Neuron (in vitro differentiated cells): ENCODE results near the gene BICD2.

Source experiments
- H2AFZ ChIP-seq: one replicate; pipeline ENCODE4 v1.6.1; 2013; ENCODE audit warnings: low read depth, mild to moderate bottlenecking, inconsistent platforms, low read length, moderate library complexity
- H3K27me3 ChIP-seq: one replicate; pipeline ENCODE4 v1.6.1; 2013; ENCODE audit warnings: low read length; ENCODE audit not compliant: insufficient read depth
- H3K36me3 ChIP-seq: one replicate; pipeline ENCODE4 v1.6.1; 2013; ENCODE audit warnings: low read length; ENCODE audit not compliant: insufficient read depth
- H3K4me1 ChIP-seq: one replicate; pipeline ENCODE4 v1.6.1; 2013; ENCODE audit warnings: low read length; ENCODE audit not compliant: insufficient read depth
- H3K4me3 ChIP-seq: 2 replicates; pipeline ENCODE4 v1.5.1; 2013; ENCODE audit warnings: mild to moderate bottlenecking, low read length, moderate library complexity
- H3K9me3 ChIP-seq: one replicate; pipeline ENCODE4 v1.6.1; 2013; ENCODE audit warnings: low read length

The BICD2 gene

DNA sequence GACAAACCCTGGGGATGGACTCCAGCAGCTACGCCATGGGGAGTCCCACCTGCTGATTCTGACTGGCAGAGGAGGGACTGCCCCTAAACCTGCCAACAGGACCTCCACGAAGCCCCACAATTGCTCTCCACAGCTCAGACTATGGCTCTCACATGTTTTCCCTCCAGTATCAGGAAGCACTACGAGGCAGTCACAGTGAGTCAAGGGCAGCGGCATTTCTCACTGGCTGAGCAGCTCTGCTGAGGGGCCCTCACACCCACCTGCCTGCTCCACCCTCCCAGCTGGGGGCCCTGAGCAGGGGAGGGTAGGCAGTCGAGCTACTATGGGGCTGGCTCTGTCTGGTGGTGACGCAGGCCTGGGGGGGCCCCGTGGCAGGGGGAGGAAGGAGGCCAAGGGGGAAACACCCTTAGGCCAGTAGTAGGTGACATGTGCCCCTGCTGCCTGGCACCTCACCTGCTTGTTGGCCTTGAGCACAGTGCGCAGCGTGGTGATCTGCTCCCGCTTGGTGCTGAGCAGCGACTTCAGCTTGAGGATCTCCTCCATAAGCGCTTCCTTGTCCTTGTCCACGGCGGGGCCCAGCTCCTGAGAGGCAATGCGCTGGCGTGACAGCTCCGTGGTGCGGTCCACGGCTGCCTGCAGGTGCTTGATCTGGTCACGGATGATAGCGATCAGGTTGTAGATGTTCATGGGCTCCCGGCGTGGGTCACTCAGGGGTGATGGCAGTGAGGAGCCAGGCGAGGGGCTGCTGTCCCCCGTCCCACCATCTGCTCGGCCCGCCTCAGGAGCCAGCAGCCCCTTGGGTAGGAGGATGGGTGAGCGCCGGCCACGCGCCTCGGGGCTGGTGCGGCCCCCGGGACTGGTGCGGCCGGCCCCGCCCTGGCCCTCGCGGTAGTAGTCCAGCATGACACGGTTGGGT is 46.3 kb downstream of the BICD2 start:
- no peaks in the 10 kb centered on the region for H3K4me1 ChIP-seq
- H3K4me3 ChIP-seq, result no peak overlapping the region
- H3K27me3 ChIP-seq, result no peaks in the 10 kb centered on the region
- H3K36me3 ChIP-seq, result peaks cover 86% of the 10 kb centered on the region
- no peaks in the 10 kb centered on the region for H3K9me3 ChIP-seq
- no peak overlapping the region for H2AFZ ChIP-seq

DNA sequence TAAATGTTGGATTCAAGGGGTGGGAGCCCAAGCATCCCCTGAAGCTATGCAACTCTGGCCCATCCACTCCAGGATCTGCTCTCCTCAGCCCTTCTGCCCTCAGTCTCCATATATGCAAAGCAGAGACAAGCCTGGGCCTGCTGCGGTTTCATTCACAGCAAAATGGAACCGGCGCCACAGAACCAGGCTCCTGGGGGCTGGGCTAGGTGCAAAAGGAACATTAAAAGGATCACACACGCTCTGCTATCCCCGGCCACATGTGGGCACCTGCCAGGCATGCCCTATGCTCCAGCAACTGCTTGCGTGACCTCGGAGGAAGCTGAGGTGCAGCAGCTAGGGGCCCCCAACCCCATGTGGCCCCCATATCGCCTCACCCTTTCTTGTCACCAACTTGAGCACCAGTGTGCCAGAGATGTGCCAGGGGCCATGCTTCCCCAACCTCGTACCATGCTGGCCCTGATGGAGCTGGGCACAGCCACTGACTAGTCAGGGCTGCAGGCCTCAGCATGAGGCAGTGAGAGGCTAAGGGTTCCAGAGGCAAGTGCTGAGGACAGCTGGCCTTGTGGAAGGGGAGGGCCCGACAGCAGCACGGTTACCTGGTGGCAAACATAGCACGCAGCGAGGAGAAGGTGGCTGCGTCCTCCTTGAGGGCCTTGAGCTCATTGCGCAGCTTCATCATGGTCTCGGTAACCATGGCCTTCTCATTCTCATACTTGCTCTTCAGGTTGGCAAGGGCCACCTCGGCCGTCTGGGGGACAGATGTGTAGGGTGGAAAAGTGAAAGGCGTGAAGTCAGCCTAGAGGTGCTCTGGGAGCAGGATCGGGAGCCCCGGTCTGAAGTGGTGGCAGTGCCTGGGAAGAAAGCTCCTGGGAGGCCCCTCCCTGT is 47.2 kb downstream of the BICD2 start:
- H3K27me3 ChIP-seq, result no peaks in the 10 kb centered on the region
- H3K4me1 ChIP-seq, result no peaks in the 10 kb centered on the region
- H2AFZ ChIP-seq, result no peak overlapping the region
- no peaks in the 10 kb centered on the region for H3K9me3 ChIP-seq
- peaks cover 83% of the 10 kb centered on the region for H3K36me3 ChIP-seq
- no peak overlapping the region for H3K4me3 ChIP-seq

DNA sequence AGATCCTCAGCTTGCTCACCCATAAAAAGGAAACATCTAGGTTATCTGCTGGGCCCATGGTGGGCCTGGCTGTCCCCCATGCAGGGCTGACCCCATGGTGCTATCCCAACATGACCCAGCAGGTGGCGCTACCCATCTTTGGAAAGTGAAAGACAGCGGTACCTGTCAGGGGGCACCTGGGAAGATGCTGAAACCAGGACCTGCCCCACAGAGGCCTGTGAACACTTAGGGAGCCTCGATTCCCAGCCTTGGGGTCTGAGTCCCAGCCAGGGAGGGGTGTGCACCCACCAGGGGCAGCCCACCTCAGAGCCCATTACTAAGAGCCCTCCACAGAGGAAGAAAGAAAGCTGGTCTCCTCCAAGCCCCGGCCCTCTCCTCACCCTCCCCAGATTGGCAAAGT is 48.1 kb downstream of the BICD2 start:
- Histone ChIP-seq H3K4me3 (no peak overlapping the region), H3K36me3 (peaks cover 81% of the 10 kb centered on the region), H2AFZ (no peak overlapping the region), H3K4me1 (no peaks in the 10 kb centered on the region), H3K9me3 (no peaks in the 10 kb centered on the region), H3K27me3 (no peaks in the 10 kb centered on the region)

DNA sequence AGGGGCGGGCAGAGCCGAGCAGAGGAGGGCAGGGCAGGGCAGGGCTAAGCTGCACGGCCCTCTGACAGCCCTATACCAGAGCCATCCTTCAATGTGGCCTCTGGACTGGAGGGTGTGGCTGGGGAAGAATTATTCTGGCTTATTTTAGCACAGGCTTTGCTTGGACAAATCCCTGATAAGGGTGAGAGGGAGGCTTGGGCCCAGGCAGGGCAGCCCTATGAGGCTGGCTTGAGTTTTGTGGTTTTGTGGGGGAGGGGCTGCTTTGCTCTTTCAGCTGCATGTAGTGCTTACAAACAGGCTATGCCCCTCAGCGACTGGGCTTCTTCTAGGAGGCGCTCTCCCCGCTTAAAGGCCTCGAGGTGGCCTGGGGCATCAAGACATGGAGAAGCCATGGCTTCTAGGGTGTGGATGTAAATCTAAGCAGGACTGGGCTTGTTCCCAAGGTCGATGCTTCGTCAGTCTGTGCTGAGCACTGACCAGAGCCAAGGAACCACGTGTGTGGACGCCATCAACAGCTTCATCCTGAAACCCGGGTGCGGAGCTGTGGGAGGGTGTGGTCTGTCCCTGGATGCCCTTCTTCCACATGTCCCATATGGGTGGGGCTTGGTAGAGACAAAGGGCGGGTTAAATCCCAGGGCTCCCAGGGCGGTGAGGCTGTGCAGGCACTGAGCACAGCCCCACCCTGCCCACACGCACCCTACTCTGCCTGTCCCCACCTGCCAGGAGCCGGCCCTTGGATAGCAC is 49.0 kb downstream of the BICD2 start:
- H3K36me3 ChIP-seq, result peaks cover 81% of the 10 kb centered on the region
- H3K9me3 ChIP-seq, result no peaks in the 10 kb centered on the region
- H3K27me3 ChIP-seq, result no peaks in the 10 kb centered on the region
- no peak overlapping the region for H3K4me3 ChIP-seq
- H2AFZ ChIP-seq, result no peak overlapping the region
- no peaks in the 10 kb centered on the region for H3K4me1 ChIP-seq

DNA sequence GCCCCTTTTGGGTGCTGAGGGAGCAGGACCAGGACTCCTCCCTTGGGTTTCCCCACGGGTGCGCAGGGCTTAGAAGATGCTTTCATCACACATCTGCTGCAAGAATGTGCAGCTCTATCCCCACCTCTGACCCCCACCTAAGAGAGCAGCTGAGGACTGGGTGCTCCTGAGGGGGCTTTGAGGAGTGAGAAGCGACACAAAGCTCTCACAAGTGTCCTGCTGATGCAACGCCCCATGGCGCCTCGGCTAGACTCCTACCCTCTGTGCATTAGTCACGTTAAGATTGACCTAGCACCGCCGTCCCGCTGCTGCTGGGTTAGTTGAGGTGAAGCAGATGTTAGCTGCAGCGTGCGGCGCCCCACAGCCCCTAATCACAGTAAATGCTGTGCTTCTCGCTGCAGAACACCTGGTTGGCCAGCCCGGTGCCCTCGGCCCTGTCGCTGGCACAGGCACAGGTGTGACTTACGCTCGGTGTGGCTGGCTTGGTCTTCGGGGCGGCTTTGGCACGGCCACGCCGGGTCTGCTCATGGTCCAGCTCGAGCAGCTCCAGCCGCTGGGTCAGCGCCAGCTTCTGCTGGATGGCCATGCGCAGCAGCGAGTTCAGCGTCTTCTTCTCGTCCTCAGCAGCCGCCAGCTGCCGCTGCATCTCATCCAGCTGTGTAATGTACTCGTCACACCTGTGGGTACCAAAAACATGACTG is 49.7 kb downstream of the BICD2 start:
- Histone ChIP-seq H2AFZ (no peak overlapping the region), H3K4me1 (no peaks in the 10 kb centered on the region), H3K4me3 (no peak overlapping the region), H3K9me3 (no peaks in the 10 kb centered on the region), H3K36me3 (peaks cover 80% of the 10 kb centered on the region), H3K27me3 (no peaks in the 10 kb centered on the region)

DNA sequence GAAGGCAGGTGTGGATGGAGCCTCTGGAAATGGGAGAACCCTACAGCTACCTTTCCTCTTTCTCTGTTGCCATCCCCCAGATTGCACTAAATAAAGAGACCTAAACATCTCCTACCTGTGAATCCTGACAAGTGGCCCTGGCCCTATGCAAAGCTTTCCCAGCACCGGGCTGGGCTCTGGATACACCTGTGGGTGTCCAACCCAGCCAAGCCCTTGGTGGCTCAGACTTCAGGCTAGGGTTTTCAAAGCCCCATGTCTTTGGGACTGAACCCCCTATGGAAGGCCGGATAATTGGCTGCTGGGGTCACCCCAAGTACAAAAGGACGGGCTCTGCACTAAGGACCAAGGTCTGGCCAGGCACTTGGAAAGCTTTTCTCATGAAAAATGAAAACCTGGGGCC is 50.6 kb downstream of the BICD2 start:
- Histone ChIP-seq H3K36me3 (peaks cover 77% of the 10 kb centered on the region), H3K9me3 (no peaks in the 10 kb centered on the region), H2AFZ (no peak overlapping the region), H3K27me3 (no peaks in the 10 kb centered on the region), H3K4me3 (no peak overlapping the region), H3K4me1 (no peaks in the 10 kb centered on the region)

DNA sequence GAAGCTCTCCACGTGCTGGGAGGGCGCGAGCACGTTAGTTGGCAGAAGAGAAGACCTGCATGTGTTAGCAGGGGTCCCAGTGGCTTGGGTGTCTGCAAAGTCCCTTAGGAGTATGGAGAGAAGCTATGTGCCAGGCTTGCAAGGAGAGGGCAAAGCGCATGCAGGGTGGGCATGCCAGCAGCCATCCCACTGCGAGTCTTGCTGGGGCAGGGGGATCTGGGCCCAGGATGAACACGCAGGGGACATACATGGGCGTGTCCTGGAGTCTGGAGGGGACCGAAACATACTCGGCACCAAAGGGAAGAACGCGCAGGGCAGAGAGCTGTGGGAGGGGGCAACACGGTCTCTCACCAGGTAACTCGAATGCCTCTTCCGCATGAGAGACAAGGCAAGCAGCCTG is 51.1 kb downstream of the BICD2 start:
- Histone ChIP-seq H3K36me3 (peaks cover 72% of the 10 kb centered on the region), H3K4me1 (no peaks in the 10 kb centered on the region), H3K4me3 (no peak overlapping the region), H3K9me3 (no peaks in the 10 kb centered on the region), H2AFZ (no peak overlapping the region), H3K27me3 (no peaks in the 10 kb centered on the region)

DNA sequence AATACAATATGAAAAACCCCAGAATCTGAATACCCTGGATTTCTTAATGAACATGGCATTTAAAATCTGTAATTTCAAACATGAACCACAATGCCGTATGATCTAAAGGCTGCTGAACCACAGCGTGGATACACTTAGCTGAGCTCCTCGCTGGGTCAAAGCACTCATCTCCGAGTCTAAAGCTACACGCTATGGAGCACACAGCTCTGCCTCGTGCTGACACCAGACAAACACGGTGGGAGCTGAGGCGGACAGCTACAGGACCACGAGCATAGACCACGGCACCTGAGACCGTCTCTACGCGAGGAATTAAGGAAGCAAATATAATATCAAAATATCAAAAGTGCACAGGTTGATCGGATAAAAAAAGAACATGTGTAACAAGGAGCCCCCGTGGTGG is 51.9 kb downstream of the BICD2 start:
- H2AFZ ChIP-seq, result no peak overlapping the region
- H3K36me3 ChIP-seq, result peaks cover 65% of the 10 kb centered on the region

DNA sequence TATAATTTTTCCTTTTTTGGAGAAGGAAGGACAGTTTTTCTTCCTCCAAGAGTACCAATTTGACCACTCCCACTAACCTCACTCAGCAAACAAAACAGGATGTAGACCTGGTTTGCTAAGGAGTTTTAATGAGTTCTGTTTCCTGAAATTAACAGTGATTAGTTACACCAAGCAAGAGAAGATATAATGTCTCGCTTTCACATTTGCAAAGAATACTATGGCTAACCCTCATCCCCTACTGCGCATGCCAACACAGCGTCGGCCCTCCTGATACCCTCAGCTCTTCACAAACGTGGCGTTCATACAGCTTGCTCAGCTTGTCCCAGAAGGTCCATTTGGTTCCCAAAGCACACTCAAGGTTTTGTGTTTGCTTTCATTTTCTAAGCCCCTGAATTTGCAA is 52.8 kb downstream of the BICD2 start:
- H3K4me3 ChIP-seq, result no peak overlapping the region
- H3K9me3 ChIP-seq, result no peaks in the 10 kb centered on the region
- H2AFZ ChIP-seq, result no peak overlapping the region
- H3K36me3 ChIP-seq, result peaks cover 57% of the 10 kb centered on the region
- no peaks in the 10 kb centered on the region for H3K4me1 ChIP-seq
- H3K27me3 ChIP-seq, result no peaks in the 10 kb centered on the region

More for the DNA sequence above, 51.9 kb downstream of the BICD2 start:
- Histone ChIP-seq H3K9me3 (no peaks in the 10 kb centered on the region), H3K4me1 (no peaks in the 10 kb centered on the region), H3K4me3 (no peak overlapping the region), H3K27me3 (no peaks in the 10 kb centered on the region)

DNA sequence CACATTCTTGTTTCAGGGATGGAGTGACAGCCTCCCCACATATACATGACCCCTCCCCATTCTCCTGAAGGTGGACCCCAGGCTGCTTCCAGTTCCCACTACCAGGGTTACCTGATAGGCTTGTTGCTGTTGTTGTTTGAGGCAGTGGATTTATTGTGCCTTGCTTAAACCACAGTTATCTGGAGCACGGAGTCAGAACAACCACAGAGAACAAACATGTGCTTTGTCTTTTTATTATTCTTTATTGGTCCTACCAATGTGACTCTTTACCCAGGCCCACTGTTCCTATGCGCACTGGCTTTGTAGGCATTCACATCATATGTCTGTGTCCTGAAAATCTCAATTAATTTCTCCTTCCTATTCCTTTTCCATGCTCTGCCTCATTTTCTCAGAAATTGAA is 53.5 kb downstream of the BICD2 start:
- H3K4me1 ChIP-seq, result no peaks in the 10 kb centered on the region
- no peak overlapping the region for H2AFZ ChIP-seq
- no peaks in the 10 kb centered on the region for H3K27me3 ChIP-seq
- H3K4me3 ChIP-seq, result no peak overlapping the region
- peaks cover 57% of the 10 kb centered on the region for H3K36me3 ChIP-seq
- no peaks in the 10 kb centered on the region for H3K9me3 ChIP-seq

DNA sequence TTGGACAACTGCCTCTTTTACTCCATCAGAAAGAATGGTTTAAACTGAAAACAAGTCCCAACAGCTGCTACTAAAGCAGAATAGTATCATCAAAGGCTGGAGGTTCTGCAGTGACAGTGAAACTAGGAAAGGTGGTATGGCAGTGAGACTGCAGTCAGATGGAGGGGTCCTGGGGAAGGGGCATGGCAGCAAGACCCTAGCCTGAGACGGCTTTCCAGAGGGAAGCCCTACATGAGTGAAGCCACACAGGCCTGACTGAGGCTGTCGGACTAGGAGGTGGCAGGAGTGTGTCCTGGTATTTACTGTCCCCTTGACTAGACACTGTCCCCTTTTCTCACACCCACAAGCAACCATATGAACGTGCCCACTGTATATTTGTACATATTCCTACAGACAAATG is 54.3 kb downstream of the BICD2 start:
- Histone ChIP-seq H3K4me1 (no peaks in the 10 kb centered on the region), H3K27me3 (no peaks in the 10 kb centered on the region), H3K4me3 (no peak overlapping the region), H2AFZ (no peak overlapping the region), H3K36me3 (peaks cover 52% of the 10 kb centered on the region), H3K9me3 (no peaks in the 10 kb centered on the region)

DNA sequence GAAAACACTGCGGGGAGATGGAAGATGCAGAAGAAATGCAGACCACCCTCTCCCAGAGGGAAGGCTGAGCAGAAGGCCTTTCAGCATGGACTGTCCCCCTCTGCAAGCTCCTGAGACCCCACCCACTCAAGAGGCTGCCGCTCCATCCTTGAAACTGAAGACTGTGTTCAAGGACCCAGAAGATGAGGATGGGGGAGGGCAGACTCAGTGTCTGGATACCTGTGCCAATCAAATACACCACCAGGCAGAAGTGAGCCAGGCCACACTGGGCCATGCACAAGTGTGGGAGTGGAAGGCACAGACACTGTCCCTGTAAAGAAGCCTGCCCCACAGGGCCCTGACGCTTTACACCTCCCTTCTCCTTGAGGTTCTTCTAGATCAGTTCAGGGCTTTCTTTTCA is 54.7 kb downstream of the BICD2 start:
- Histone ChIP-seq H3K27me3 (no peaks in the 10 kb centered on the region), H3K4me3 (no peak overlapping the region), H3K4me1 (no peaks in the 10 kb centered on the region), H2AFZ (no peak overlapping the region), H3K9me3 (no peaks in the 10 kb centered on the region), H3K36me3 (peaks cover 47% of the 10 kb centered on the region)
